Umbilical cord (tissue), 2 donors: ENCODE results near the gene UHRF2. TPM values are rescaled to one million over a fixed set of nuclear protein-coding genes. Genes with fewer than 3 reads are reported as not detected.
A peak's percentile ranks its signal among the peaks of the same experiment; 100 is the strongest.
"Not testable (repeated sequence)": the region's sequence is repeated elsewhere in the genome, so short reads cannot be mapped to it uniquely, and the experiment has no call there.

Source experiments
- DNase-seq: peaks from one replicate; pipeline ENCODE4 v3.0.0-alpha.2; 2015; ENCODE audit warnings: low spot score
- total RNA-seq: library from RNA; depleted of rRNA; stranded (reverse); fragments of >200 nt; gene quantifications from one replicate; pipeline ENCODE4 v1.2.3, GENCODE V29; 2014; ENCODE audit warnings: low replicate concordance; ENCODE audit not compliant: insufficient read depth

UHRF2 gene
- total RNA-seq, 1 donor from 2014 or later: 78.5 TPM

GRCh38 chr9:6484210-6484609 lies 71.2 kb downstream of the UHRF2 start:
- DNase-seq: no peak

- DNase-seq: no peak
Measured at GRCh38 chr9:6488395-6488794, 75.4 kb downstream of the UHRF2 start.

- no peak for DNase-seq
Measured at GRCh38 chr9:6489099-6489498, 76.1 kb downstream of the UHRF2 start.

GRCh38 chr9:6490863-6491262 lies 77.9 kb downstream of the UHRF2 start:
- no peak for DNase-seq

- no peak for DNase-seq
Measured at GRCh38 chr9:6495466-6495865, 82.5 kb downstream of the UHRF2 start.

GRCh38 chr9:6498982-6499381 lies 86.0 kb downstream of the UHRF2 start:
- no peak for DNase-seq

- DNase-seq: no peak
Measured at GRCh38 chr9:6501526-6502210, 88.7 kb downstream of the UHRF2 start.

- no peak for DNase-seq
Measured at GRCh38 chr9:6502399-6502798, 89.4 kb downstream of the UHRF2 start.

GRCh38 chr9:6506571-6506970 lies 93.6 kb downstream of the UHRF2 start:
- no peak for DNase-seq

GRCh38 chr9:6512085-6512657 lies 99.2 kb downstream of the UHRF2 start:
- DNase-seq: peak; percentile 16

GRCh38 chr9:6522263-6522662 lies 109.3 kb downstream of the UHRF2 start:
- no peak for DNase-seq

- DNase-seq: no peak
Measured at GRCh38 chr9:6525326-6526045, 112.5 kb downstream of the UHRF2 start.

GRCh38 chr9:6535594-6535993 lies 122.6 kb downstream of the UHRF2 start:
- no peak for DNase-seq

GRCh38 chr9:6538666-6539071 lies 125.7 kb downstream of the UHRF2 start:
- no peak for DNase-seq

GRCh38 chr9:6542617-6543016 lies 129.6 kb downstream of the UHRF2 start:
- not testable (repeated sequence) for DNase-seq

- no peak for DNase-seq
Measured at GRCh38 chr9:6543204-6543603, 130.2 kb downstream of the UHRF2 start.

- no peak for DNase-seq
Measured at GRCh38 chr9:6545017-6545691, 132.2 kb downstream of the UHRF2 start.

- DNase-seq: no peak
Measured at GRCh38 chr9:6549106-6549800, 136.3 kb downstream of the UHRF2 start.

GRCh38 chr9:6551136-6551535 lies 138.1 kb downstream of the UHRF2 start:
- no peak for DNase-seq

GRCh38 chr9:6552033-6552432 lies 139.0 kb downstream of the UHRF2 start:
- DNase-seq: peak; percentile 65

- DNase-seq: peak; percentile 68
Measured at GRCh38 chr9:6552498-6553121, 139.6 kb downstream of the UHRF2 start.
